ENCODE results near the gene ATP13A4.

- TF ChIP-seq CTCF (IDR thresholded peaks at IDR 0.05) (no peak), POLR2A (IDR thresholded peaks at IDR 0.05) (no peak)
Measured at GRCh38 chr3:193354423-193354822, 200.3 kb downstream of the ATP13A4 start.
